AG04449 (cell line): ENCODE data around the gene GH1.

Experiments used
- CTCF ChIA-PET: fragments of 350-600 bp; formaldehyde crosslinking; extraction: SDS; loops from one replicate; lab custom pipeline; 2021; ENCODE audit warnings: antibody characterized with exemption; lab: Yijun Ruan, JAX
- POLR2A ChIA-PET: fragments of 400-600, 350-600 bp; formaldehyde crosslinking; extraction: SDS; loops from one replicate; lab custom pipeline; 2020; ENCODE audit warnings: antibody characterized with exemption, inconsistent platforms; lab: Yijun Ruan, JAX
- DNase-seq: peaks from one replicate; pipeline ENCODE4 v3.0.0-alpha.2; 2010; ENCODE audit warnings: low read depth, low spot score
- H3K4me3 ChIP-seq: 2 replicates; pipeline ENCODE4 v1.5.1; 2011; ENCODE audit warnings: low read depth, mild to moderate bottlenecking, control low read depth, low read length
- CTCF ChIP-seq: IDR thresholded peaks from one replicate; pipeline ENCODE4 v1.5.1; 2011; ENCODE audit warnings: mild to moderate bottlenecking, moderate library complexity, low read length, control low read depth, inconsistent platforms; ENCODE audit not compliant: insufficient read depth; ENCODE audit errors: missing control alignments

Gene GH1

GRCh38 chr17:63960430-63960829 lies 41.8 kb upstream of the GH1 start:
- TF ChIP-seq CTCF: no peak
- H3K4me3 ChIP-seq: no peak overlapping the region
- DNase-seq: no peak
- POLR2A ChIA-PET: no interaction called here
- CTCF ChIA-PET: interaction anchor here (6.6 kb wide), 1 partner anchor 14 kb away, joined by 53 read pairs; no protein-coding TSS in a partner anchor

GRCh38 chr17:63960006-63960405 lies 41.4 kb upstream of the GH1 start:
- POLR2A ChIA-PET: no interaction called here
- DNase-seq: no peak
- CTCF ChIA-PET: interaction anchor here (6.6 kb wide), 1 partner anchor 13 kb away, joined by 53 read pairs; no protein-coding TSS in a partner anchor
- TF ChIP-seq CTCF: no peak
- H3K4me3 ChIP-seq: no peak overlapping the region

- DNase-seq: no peak
- POLR2A ChIA-PET: no interaction called here
- CTCF ChIA-PET: interaction anchor here (1.1 to 4.8 kb wide), 6 partner anchors 10 to 178 kb away, joined by 3 to 44 read pairs (median 6); no protein-coding TSS in a partner anchor
Observed at GRCh38 chr17:63956296-63956920, 37.8 kb upstream of the GH1 start.

GRCh38 chr17:63955791-63956190 lies 37.2 kb upstream of the GH1 start:
- TF ChIP-seq CTCF: no peak
- CTCF ChIA-PET: interaction anchor here (1.1 to 4.8 kb wide), 6 partner anchors 9 to 179 kb away, joined by 3 to 44 read pairs (median 6); no protein-coding TSS in a partner anchor
- POLR2A ChIA-PET: no interaction called here
- no peak for DNase-seq
- no peak overlapping the region for H3K4me3 ChIP-seq

More at GRCh38 chr17:63956296-63956920, 37.8 kb upstream of the GH1 start:
- TF ChIP-seq CTCF: no peak
- H3K4me3 ChIP-seq: no peak overlapping the region

- CTCF ChIA-PET: interaction anchor here (0.7 to 4.8 kb wide), 4 partner anchors 9 to 30 kb away, joined by 3 to 44 read pairs (median 6); no protein-coding TSS in a partner anchor
- POLR2A ChIA-PET: no interaction called here
- no peak for DNase-seq
- TF ChIP-seq CTCF: no peak
- H3K4me3 ChIP-seq: no peak overlapping the region
Observed at GRCh38 chr17:63955232-63955631, 36.6 kb upstream of the GH1 start.

- no peak for DNase-seq
- H3K4me3 ChIP-seq: no peak overlapping the region
- POLR2A ChIA-PET: no interaction called here
- CTCF ChIA-PET: interaction anchor here (0.7 to 4.8 kb wide), 5 partner anchors 8 to 36 kb away, joined by 3 to 44 read pairs (median 3); partner anchors contain the start of gene GH1
- TF ChIP-seq CTCF: no peak
Observed at GRCh38 chr17:63954402-63955063, 35.9 kb upstream of the GH1 start.
